OCI-LY1 (cell line): ENCODE measurements around the gene GNAL.

Experiments used
- CTCF ChIP-seq: fragments of 200-600 bp; sonication (generic), shearing (Covaris generic); IDR thresholded peaks from 2 replicates; pipeline ENCODE4 v1.5.1; 2017; ENCODE audit warnings: mild to moderate bottlenecking, antibody characterized with exemption, low read length, moderate library complexity, mixed read lengths
- EZH2 ChIP-seq: fragments of 200-600 bp; sonication (generic), shearing (Covaris generic); IDR thresholded peaks from 2 replicates; pipeline ENCODE4 v1.8.0; 2017; ENCODE audit warnings: borderline replicate concordance, mixed run types, mild to moderate bottlenecking, antibody characterized with exemption, low read length, moderate library complexity, mixed read lengths

GRCh38 chr18:11669948-11670275 lies 19.2 kb upstream of the GNAL start:
- no peak for TF ChIP-seq EZH2
- no peak for TF ChIP-seq CTCF
